Ishikawa (cell line): ENCODE results near the gene INPP4A.

Experiments
- CEBPB ChIP-seq: IDR thresholded peaks from 2 replicates; pipeline ENCODE4 v1.6.1; 2012
- CREB1 ChIP-seq: IDR thresholded peaks from 2 replicates; pipeline ENCODE4 v1.6.1; 2012; ENCODE audit warnings: low read depth
- EGR1 ChIP-seq: IDR thresholded peaks from 2 replicates; pipeline ENCODE4 v1.6.1; 2012
- EP300 ChIP-seq: IDR thresholded peaks from 2 replicates; pipeline ENCODE4 v1.6.1; 2012; ENCODE audit warnings: borderline replicate concordance
- FOXM1 ChIP-seq: IDR thresholded peaks from 2 replicates; pipeline ENCODE4 v1.6.1; 2012; ENCODE audit warnings: low read depth, borderline replicate concordance
- MAX ChIP-seq: IDR thresholded peaks from 2 replicates; pipeline ENCODE4 v1.6.1; 2012
- NFIC ChIP-seq: IDR thresholded peaks from 2 replicates; pipeline ENCODE4 v1.6.1; 2012
- RAD21 ChIP-seq: IDR thresholded peaks from 2 replicates; pipeline ENCODE4 v1.6.1; 2012; ENCODE audit warnings: low read depth
- REST ChIP-seq: IDR thresholded peaks from 2 replicates; pipeline ENCODE4 v1.6.1; 2012; ENCODE audit warnings: low read depth, mild to moderate bottlenecking
- TAF1 ChIP-seq: IDR thresholded peaks from 2 replicates; pipeline ENCODE4 v1.6.1; 2012; ENCODE audit warnings: low read depth, mild to moderate bottlenecking
- TCF12 ChIP-seq: IDR thresholded peaks from 2 replicates; pipeline ENCODE4 v1.6.1; 2012; ENCODE audit warnings: low read depth
- TEAD4 ChIP-seq: IDR thresholded peaks from 2 replicates; pipeline ENCODE4 v1.6.1; 2012
- USF1 ChIP-seq: IDR thresholded peaks from 2 replicates; pipeline ENCODE4 v1.6.1; 2012
- YY1 ChIP-seq: IDR thresholded peaks from 2 replicates; pipeline ENCODE4 v1.6.1; 2012; ENCODE audit warnings: low read depth
- ZBTB7A ChIP-seq: IDR thresholded peaks from 2 replicates; pipeline ENCODE4 v1.6.1; 2012; ENCODE audit warnings: low read depth

Gene INPP4A

GRCh38 chr2:98583276-98583675, 138.6 kb downstream of the INPP4A start:
- no peak for TF ChIP-seq REST
- TF ChIP-seq CREB1: no peak
- no peak for TF ChIP-seq EP300

GRCh38 chr2:98583816-98584618, 139.4 kb downstream of the INPP4A start:
- TF ChIP-seq NFIC (no peak), TCF12 (no peak), YY1 (no peak), CREB1 (no peak), MAX (no peak), TEAD4 (no peak), ZBTB7A (no peak), TAF1 (no peak), EP300 (no peak), RAD21 (no peak), EGR1 (no peak), USF1 (no peak), FOXM1 (no peak), CEBPB (no peak), REST (no peak)

GRCh38 chr2:98585386-98585785, 140.7 kb downstream of the INPP4A start:
- no peak for TF ChIP-seq USF1
- no peak for TF ChIP-seq TCF12
- TF ChIP-seq TAF1: no peak
- no peak for TF ChIP-seq REST
- TF ChIP-seq EP300: no peak
- no peak for TF ChIP-seq RAD21
- TF ChIP-seq NFIC: no peak
- TF ChIP-seq CREB1: no peak
- TF ChIP-seq YY1: no peak
- no peak for TF ChIP-seq TEAD4
- no peak for TF ChIP-seq FOXM1
- no peak for TF ChIP-seq CEBPB

GRCh38 chr2:98586551-98587140, 142.0 kb downstream of the INPP4A start:
- TF ChIP-seq EP300 (no peak), CREB1 (no peak), TAF1 (no peak), ZBTB7A (no peak), USF1 (no peak), REST (no peak), TEAD4 (no peak), YY1 (no peak), NFIC (no peak), RAD21 (no peak), MAX (no peak), EGR1 (no peak), FOXM1 (no peak), TCF12 (no peak), CEBPB (no peak)
